HG02970 (cell line): ENCODE data around the gene TRIM77.
"Not testable (repeated sequence)": the region's sequence is repeated elsewhere in the genome, so short reads cannot be mapped to it uniquely, and the experiment has no call there.

Experiments used
- ATAC-seq: cut with Tn5 transposase; IDR thresholded peaks from one replicate; pipeline ENCODE4 v1.9.1; 2021; ENCODE audit warnings: mild to moderate bottlenecking, moderate library complexity, moderate number of reproducible peaks; ENCODE audit not compliant: unreplicated experiment, low FRiP score

TRIM77 gene

DNA sequence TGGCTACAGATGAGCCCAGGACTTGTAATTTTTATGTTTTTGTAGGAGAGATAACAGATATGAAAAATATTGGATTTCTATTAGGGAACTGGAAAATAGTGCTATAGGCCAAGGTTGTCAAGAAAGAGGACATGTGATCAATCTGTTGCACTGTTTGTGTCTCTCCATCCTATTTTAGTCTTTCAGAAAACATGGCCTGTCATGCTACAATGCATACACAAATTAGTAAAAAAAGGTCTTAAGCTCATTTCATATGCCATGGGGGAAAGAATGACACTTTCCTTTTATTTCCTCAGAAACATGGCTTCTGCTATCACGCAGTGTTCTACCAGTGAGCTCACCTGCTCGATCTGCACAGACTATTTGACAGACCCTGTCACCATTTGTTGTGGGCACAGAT is at the start of gene TRIM77:
Gene TRIM77, plus strand, starts transcription at position 301 of the 400 bp plus-strand sequence. Its CDS starts 0 bp downstream, at position 301.
- ATAC-seq: not testable (repeated sequence)

GRCh38 chr11:89667001-89667400 is 43.1 kb upstream of the TRIM77 start:
- ATAC-seq: no peak

- not testable (repeated sequence) for ATAC-seq
These were observed 41.9 kb upstream of the TRIM77 start for GRCh38 chr11:89668158-89668557.

DNA sequence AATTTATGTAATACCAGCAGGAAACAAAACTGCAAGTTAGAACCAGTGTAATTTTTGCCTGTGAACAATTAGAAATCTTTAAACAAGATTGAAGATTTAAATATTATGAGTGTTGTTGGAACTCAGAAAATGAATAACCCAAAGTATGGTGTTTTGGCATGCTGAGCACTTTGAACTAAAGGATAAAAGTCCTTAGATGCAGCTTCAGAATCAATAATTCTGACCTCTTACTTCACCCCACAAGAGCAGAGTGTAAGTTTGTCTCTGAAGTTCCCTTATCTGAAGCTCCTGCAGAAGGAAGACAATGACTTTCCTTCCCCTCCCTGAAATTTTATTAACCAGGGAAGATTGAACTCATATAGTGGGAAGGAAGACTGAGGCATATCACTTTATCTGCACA is 40.5 kb upstream of the TRIM77 start:
- not testable (repeated sequence) for ATAC-seq

- not testable (repeated sequence) for ATAC-seq
These were observed 40.0 kb upstream of the TRIM77 start for GRCh38 chr11:89669993-89670669.

- not testable (repeated sequence) for ATAC-seq
These were observed 37.6 kb upstream of the TRIM77 start for GRCh38 chr11:89672547-89672946.

- not testable (repeated sequence) for ATAC-seq
These were observed 36.7 kb upstream of the TRIM77 start for GRCh38 chr11:89673380-89673779.

DNA sequence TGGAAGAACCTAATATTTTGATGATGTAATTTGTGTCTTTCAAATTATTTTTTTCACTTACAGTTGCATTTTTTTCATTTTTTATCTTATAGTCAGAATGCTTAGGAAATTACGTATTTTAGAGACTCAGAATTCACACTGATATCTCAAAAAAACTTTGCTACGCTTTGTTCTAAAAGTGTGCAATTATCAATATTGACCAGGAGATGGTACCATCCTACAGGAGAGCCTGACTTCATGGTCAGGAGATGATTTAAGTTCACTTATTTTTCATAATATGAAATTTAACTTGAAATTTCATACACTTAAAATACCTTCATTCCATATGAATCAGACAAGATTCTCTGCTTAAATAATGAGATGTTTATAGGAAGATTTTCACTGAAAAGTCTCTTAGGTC is 34.7 kb upstream of the TRIM77 start:
- ATAC-seq: not testable (repeated sequence)

- ATAC-seq: not testable (repeated sequence)
These were observed 34.2 kb upstream of the TRIM77 start for GRCh38 chr11:89675948-89676347.

- ATAC-seq: not testable (repeated sequence)
These were observed 3.0 kb upstream of the TRIM77 start for GRCh38 chr11:89707080-89707479.

GRCh38 chr11:89724866-89725498 is 14.9 kb downstream of the TRIM77 start:
- ATAC-seq: not testable (repeated sequence)

DNA sequence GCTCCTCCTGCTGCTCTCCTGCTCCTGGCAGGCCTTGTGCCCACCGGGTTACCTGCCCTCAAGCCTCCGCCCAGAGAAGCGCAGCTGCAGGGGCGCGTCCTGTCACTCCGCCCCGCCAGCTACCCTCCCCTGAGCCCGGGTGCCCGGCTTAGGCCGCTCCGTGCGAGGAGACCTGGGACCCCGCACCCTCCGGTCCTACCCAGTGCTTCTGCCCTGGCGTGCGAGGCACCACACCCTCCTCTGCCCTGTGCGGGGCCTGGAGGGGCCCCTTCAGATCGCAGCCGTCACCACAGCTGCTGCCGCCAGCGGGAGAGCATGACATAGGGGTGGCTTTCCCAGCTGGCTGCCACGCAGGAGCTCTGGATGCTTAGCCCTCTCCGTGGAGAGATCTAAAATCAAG is 20.1 kb downstream of the TRIM77 start:
- not testable (repeated sequence) for ATAC-seq

- no peak for ATAC-seq
These were observed 26.5 kb downstream of the TRIM77 start for GRCh38 chr11:89736566-89736965.

DNA sequence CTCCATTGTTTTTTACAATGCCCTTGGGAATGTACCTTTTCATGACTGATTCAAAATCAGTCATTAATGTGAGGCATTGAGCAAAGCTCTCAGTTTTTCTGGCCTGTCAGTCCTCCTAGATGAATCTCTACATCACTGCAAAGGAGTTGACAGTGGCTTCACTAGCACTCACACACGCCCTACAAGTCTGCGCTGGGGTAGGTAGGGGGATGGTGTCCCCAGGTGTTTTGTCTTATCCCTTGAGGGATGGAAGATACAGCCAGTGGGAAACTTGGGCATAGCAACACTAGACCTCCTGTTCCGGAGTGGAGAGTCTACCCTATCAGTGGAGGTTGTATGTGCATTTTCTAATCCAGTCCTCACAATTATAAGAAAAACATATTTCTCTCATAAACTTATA is 27.0 kb downstream of the TRIM77 start:
- no peak for ATAC-seq

- not testable (repeated sequence) for ATAC-seq
These were observed 31.3 kb downstream of the TRIM77 start for GRCh38 chr11:89741406-89741805.

DNA sequence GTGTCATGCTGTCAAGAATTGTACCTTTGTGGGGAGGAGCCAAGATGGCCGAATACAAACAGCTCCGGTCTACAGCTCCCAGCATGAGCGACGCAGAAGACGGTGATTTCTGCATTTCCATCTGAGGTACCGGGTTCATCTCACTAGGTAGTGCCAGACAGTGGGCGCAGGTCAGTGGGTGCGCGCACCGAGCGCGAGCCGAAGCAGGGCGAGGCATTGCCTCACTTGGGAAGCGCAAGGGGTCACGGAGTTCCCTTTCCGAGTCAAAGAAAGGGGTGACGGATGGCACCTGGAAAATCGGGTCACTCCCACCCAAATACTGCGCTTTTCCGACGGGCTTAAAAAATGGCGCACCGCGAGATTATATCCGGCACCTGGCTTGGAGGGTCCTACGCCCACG is 34.1 kb downstream of the TRIM77 start:
- ATAC-seq: not testable (repeated sequence)

GRCh38 chr11:89750822-89751221 is 40.7 kb downstream of the TRIM77 start:
- not testable (repeated sequence) for ATAC-seq
